NCI-H2107 (cell line): ENCODE measurements around the gene DDIAS.
"Not testable (repeated sequence)": the region's sequence is repeated elsewhere in the genome, so short reads cannot be mapped to it uniquely, and the experiment has no call there.

Source experiments
- DNase-seq: peaks from one replicate; lab custom pipeline; 2025; lab: John Stamatoyannopoulos, UW

The DDIAS gene

DNA sequence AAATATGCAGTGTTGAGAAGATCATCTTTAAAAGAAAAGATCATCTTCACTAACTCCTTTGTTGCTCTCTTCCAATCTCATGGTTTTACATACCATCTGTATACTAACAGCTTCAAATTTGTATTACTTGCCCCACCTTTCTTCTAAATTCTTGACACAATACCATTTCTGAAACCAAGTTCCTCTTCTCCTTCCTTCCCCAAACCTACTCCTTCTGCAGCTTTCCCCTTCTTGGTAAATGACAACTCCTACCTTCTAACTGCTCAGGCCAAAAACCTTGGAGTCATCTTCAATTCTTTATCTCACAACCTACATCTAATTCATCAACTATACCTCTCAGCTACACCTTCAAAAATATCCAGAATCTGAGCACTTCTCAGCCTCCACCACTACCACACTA is 10.6 kb upstream of the DDIAS start:
- no peak for DNase-seq

DNA sequence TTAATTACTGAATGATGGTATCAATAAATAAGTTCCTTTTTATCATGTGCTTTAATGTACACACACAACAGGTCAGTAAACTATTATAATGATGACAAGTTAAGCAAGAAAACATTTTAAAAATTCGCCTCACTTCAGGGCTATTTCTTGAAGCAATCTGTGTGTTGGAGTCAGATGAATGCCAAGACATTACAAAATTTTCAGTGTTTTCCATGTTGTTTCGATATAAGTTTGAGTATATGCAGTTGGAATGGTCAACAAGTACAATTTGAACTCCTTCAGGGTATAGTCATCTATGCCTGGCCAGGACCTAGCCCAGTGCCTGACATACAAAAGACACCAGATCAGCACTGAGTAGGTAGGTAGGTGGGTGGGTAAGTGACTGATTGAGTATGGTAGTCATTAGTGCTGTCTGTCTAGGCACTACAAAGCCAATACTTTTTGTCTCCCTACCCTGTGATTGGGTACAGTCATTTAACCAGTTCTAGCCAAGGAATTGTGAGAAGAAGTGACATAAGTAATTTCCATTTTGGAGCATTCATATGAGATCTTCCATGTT is 8.8 kb upstream of the DDIAS start:
- no peak for DNase-seq

DNA sequence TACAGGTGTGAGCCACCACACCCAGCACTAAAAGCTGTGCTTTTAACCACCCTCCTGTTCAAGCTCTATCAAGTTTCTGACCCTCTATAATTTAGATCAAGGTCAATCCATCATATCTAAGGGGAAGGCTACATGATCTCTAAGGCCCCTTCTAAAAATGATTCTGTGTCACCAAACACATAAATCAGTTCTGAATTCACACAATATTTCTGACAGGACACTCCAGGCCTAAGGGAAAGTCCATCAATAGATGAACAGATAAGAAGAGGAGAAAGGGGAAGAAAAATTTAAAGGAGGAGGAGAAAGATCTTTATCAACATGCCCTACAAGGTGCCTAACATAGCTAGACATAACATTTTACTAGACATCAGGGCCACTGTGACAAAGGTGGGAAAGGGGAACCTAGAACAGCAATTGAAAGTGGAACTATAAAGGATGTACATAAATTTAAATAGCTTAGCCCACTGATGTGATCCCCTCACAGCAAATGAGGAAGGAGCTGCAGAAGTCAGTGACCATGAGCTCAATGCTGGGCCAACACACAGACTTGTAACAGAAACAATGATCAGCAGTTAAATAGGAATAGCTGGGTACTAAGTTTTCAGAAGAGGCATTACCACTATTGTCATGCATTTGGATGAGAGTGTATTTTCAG is 6.0 kb upstream of the DDIAS start:
- no peak for DNase-seq

DNA sequence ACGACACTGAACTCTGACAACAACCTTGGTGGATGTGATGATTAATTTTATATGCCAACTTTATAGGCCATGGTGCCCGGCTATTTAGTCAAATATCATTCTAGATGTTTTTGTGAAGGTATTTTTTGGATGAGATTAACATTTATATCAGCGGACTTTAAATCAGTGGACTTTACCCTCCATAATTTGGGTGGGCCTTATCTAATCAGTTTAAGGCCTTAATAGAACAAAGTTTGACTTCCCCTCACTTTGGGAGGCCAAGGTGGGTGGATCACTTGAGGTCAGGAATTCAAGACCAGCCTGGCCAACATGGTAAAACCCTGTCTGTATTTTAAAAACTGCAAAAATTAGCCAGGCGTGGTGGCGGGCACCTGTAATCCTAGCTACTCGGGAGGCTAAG is 5.4 kb upstream of the DDIAS start:
- DNase-seq, result no peak

DNA sequence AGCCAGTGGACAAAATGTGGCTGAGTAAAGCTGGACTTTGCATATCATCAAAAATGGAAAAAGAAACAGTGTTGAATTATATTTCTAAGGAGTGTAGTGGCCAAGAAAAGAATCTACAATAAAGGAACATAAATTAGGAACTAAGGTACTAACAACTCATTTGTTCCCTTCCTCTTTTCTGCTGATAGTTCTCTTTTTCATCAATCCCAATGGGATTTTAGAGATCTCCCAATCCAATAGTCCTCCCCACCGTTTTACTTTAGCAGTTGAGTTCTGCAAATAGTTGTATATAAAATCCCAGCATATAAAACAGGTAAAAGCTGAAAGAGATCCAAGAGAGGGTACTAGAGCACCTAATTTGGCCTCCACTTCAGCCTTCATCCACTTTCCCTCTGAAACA is 3.3 kb upstream of the DDIAS start:
- no peak for DNase-seq

DNA sequence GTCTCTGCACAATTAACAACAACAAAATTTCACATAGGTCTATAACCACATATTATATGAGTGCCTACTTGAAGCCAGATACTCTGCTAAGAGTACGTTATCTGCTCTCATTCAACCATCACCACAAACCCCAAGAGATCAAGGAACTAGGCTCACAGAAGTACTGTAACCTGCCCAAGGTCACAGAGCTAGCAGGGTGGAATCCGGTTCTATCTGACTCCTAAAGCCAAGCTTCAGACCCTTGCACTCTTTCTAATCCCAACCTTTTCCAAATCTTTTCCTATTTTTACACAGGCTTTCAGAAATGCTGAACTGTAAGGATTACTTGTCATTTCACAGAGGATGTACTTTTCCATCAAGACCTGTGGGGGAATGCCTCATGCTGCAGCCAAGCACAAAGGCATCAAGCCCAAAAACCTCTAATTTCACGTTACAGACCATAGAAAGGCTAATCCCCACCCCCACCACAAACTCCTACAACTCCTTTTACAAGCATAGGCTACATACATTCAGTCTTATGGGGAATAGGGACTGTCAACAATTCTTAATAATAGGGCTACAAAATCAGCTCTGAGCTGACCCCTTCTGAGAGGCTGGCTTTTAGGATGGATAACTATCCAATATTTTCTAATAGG is 2.2 kb upstream of the DDIAS start:
- peak; percentile 7 for DNase-seq

DNA sequence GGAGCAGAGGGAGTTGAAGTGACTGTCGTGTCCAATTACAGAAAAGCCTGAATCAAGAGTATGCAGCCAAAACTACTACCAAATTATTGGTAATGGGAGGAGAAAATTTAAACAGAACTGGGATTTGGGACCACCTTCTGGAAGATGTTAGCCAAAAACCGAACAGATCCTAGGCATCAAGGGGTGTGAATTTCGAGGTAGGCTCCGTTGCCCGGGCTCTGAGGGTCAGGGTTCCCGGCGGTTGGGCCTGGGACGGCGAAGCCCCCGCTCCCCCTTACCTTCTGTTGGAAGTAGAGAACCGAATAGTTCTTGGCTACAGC is 1.6 kb upstream of the DDIAS start:
- DNase-seq, result no peak

DNA sequence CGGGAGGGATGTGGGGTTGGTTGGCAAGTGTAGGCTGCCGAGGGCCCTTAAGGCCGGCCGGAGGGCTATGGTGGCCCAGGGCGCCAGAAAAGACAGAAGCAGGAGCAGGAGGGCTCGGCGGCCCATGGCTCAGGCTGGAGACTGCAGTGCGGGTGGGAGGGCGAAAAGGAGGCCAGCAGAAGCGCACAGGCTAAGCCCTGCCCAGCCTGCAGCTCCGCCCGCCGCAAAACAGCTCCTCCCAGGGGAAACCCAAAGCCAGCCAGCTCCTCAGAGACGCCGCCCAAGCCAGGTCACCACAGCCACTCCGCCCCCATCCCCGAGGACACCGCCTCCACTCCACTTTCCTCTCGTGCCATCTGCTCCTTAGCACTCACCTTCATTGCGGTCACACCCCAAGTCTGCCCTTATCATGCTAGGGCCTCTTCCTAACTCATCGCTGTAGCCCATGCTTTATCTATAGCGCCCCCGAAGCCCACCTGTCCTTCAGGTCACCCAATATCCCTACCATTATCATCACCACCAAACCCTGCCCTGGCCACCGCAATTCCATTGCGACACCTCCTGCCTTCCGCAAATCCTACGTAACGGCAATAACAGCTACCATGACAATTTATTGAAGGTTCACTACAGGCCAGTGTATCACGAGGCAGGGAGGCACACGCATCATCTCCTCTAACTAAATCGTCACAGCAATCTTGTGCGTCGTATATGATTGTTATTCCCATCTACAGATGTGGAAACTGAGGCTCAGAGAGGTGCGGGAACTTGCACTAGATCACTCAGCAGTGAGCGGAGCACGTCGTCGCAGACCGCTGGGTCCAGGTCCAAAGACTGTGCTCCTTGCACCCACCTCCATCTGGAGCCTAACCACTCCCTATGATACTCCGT is 1.0 kb upstream of the DDIAS start, which contains the start of gene PRCP:
Gene PRCP (minus strand): TSS at position 154 of the 888 bp plus-strand sequence. CDS start 28 bp downstream, at position 126.
- DNase-seq, result peak; percentile 74

DNA sequence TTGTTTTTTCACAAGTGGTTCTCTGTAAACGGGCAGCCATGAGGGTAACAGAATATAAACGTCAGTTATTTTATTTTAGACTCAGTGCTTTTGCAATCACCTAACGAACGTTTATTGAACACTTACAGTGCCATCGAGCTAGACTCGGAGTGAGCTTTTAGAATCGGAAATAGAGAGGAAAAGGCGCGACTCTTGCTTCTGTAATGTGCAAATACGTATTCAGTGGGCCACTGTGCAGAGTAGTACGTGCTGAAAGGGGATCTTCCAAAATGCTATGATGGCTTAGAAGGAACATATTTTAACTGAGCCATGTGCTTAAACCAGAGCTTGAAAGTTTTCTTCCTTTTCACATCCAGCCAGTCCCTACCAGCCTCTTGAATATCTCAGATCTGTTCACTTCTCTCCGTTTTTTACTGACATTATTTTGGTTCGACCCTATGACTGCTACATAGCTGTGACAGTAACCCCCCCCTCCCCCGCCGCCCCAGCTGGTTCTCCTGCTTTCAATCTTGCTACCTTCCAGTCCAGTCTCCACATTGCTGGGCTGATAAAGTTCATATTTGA is 468 bp downstream of the DDIAS start:
- DNase-seq, result no peak

DNA sequence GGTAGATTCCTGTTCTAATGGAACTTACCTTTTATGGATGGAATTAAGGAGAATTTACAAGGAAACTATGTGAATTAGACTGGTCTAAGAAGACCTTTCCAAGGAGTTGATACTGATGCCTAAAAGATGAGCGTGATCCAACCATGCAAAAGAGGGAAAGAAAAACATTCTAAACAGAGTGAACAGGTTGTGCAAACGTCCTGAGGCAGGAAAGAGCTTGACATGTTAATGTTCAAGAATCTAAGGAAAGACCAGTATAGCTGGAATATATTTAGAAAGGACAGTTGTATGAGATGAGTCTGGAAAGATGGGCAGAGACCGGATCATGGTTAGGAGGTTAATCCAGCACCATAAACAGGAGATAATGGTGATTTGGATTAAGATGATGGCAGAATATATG is 1.3 kb downstream of the DDIAS start:
- no peak for DNase-seq

DNA sequence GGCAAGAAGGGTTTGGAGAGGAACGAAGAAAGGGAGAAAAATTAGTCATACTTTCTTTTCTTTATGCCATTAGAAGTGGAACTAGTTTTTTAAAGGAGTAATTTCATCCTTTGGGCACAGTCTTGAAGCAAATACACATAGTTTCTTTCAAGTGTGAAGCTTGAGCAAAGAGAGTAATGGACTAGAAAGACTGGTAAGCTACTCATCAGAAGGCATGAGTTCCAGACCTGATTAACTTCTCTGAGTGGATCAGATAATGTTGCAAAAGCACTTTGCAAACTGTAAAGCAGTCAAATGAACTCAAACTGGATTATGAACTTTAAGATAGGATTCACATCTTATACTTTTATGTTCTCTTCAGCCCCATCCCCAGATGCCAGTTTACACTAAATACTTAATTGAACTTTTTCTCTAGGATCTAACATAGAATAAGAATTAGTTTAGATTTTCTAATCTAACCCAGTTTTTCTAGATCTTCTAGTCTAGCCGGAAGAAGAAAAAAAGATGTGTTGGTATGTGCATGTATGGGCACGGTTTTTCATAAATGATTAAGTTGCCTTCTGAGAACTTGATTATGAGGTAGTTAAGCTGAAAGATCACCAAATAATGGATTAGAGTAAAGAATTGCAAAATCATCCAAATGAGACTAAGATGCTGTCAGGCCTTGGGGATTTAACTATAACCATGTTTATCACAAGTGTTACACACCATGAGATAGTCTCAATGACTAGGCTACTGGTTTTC is 2.5 kb downstream of the DDIAS start:
- no peak for DNase-seq

DNA sequence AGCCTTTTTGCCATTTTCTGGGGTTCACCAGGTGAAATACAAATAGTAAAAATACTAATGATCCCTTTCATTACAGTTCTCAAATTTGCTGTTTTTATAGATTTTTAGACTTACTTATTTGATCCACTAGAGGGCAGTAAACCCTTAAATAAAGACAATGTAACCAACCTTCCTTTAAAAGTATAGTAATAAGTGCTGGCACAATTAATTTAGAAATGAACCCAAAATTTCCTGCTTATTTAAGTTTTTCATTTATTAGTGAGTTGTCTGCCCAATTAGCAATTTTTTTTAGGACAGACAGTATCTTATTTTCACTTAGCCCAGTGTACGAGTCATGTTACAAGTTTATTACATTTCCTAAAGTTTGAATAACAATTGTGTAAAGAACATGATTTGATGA is 4.7 kb downstream of the DDIAS start:
- DNase-seq, result no peak

DNA sequence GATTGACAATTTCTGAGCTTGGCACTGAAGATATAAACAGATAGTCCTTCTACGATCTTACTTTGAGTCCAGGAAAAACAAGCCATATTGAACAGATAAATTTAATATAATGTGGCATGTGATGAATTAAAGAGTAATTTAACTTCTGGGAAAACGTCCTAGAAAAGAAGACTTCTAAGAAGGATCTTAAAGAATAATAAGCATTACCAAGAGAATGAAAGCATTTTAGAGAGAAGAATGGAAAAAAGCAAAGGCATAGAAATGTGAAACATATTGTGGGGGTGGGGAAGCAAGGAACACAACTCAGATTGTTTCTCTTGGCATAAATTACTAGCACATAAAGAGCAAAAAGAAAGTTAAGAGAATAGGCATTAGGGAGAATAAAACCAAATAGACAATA is 5.4 kb downstream of the DDIAS start:
- DNase-seq, result no peak

DNA sequence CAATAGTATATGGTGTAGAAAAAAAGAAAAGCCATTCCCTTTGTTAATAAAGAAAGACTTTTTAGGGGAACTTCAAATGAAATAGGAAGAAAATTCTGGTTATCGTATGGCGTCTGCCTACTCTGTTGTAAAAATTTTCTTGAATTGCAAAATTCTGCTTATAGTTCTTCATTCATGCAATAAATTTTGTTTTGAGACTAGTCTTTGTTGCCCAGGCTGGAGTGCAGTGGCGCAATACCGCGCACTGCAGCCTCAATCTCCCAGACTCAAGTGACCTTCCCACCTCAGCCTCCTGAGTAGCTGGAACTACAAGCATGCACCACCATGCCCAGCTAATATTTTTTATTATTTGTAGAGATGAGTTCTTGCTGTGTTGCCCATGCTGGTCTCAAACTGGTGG is 5.8 kb downstream of the DDIAS start:
- DNase-seq, result no peak

DNA sequence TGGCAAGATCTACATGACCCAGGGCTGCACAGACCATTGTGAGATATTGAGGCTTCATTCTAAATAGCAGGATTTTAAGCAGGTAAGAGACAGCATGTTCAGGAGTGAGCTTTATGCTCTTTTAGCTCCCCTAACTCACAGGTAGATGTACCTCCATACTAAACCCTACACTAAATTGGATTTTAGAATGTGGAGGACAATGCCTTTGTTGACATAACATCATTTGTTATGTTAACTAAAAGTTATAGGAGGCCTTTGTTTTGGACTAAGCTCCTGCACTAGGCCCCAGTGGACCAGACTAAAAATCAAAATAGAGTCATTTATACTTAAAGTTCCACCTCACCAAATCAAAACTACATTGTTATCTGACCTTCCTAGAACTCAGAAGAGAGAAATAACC is 6.8 kb downstream of the DDIAS start:
- no peak for DNase-seq

DNA sequence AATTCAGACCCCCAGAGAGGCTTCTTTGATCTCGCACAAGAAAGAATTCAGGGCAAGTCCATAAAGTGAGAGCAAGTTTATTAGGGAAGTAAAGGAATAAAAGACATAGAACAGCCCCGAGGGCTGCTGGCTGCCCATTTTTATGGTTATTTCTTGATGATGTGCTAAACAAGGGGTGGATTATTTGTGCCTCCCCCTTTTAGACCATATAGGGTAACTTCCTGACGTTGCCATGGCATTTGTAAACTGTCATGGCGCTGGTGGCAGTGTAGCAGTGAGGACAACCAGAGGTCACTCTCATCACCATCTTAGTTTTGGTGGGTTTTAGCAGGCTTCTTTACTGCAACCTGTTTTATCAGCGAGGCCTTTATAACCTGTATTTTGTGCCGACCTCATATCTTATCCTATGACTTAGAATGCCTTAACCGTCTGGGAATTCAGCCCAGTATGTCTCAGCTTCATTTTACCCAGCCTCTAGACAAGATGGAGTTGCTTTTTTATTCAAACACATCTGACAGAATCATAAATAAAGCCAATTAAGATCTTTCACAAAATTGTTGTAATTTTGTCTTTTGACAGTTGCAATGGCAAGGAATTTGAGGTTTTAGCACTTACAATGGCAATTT is 7.6 kb downstream of the DDIAS start:
- no peak for DNase-seq

DNA sequence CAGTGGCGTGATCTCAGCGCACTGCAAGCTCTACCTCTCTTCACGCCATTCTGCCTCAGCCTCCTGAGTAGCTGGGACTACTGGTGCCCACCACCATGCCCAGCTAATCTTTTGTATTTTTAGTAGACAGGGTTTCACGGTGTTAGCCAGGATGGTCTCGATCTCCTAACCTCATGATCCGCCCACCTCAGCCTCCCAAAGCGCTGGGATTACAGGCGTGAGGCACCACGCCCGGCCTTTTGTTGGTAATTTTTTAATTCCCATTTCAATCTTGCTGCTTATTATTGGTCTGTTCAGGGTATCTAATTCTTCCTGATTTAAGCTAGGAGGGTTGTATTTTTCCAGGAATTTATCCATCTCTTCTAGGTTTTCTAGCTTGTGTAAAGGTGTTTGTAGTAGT is 18.2 kb downstream of the DDIAS start:
- DNase-seq, result not testable (repeated sequence)

DNA sequence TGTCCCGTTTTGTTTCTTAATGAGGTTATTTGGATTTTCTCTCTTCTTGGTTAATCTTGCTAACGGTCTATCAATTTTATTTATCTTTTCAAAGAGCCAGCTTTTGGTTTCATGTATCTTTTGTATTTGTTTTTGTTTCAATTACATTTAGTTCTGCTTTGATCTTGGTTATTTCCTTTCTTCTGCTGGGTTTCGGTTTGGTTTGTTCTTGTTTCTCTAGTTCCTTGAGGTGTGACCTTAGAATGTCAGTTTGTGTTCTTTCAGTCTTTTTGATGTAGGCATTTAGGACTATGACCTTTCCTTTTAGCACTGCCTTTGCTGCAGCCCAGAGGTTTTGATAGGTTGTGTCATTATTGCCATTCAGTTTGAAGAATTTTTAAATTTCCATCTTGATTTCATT is 18.7 kb downstream of the DDIAS start:
- not testable (repeated sequence) for DNase-seq

DNA sequence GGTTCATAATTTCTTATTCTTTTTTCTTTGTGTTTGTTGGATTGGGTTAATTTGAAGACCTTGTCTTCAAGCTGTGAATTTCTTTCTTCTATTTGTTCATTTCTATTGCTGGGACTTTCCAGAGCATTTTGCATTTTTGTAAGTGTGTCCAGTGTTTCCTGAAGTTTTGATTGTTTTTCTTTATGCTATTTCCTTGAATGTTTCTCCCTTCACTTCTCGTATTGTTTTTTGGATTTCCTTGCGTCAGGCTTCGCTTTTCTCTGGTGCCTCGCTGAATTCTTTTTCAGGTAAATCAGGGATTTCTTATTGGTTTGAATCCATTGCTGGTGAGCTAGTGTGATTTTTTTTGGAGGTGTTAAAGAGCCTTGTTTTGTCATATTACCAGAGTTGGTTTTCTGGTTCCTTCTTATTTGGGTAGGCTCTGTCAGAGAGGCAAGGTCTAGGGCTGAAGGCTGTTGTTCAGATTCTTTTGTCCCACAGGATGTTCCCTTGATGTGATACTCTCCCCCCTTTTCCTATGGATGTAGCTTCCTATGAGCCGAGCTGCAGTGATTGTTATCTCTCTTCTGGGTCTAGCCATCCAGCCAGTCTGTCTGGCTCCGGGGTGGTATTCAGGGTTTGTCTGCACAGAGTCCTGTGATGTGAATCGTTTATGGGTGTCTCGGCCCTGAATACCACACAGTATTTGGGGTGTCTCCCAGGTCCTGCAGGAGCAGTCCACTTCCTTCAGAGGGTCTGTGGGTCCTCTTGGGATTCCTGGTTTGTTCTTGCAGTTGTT is 21.0 kb downstream of the DDIAS start:
- DNase-seq, result not testable (repeated sequence)

DNA sequence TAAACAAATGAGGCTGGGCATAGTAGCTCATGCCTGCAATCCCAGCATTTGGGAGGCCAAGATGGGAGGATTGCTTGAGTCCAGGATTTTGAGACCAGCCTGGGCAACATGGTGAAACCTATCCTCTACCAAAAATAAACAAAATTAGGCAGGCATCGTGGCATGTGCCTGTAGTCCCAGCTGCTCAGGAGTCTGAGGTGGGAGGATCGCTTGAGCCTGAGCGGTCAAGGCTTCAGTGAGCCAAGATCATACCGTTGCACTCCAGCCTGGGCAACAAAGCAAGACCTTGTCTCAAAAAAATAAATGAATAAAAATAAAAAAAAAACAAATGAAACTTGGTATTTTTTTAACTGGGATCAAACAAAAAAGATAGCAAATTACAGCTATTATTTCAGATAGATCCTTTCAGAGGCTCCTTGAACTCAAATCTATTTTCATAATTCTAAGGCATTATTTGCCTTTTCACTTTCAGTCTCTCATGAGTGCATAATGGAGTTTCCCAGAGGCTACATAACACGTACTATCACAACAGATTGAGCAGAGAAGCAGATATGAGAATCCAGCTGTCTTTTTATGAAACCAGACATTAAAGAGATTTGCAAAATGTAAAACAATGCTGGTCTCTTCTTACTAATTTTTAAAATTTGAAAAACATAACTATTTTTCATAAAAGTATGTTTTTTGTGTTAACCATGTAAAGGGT is 23.1 kb downstream of the DDIAS start:
- DNase-seq, result no peak
